Measurements from ENCODE around the gene RGP1. TPM values are rescaled to one million over a fixed set of nuclear protein-coding genes. Genes with fewer than 3 reads are reported as not detected.

RGP1 gene
- total RNA-seq, 2 experiments from 2014 or later: 17.1 to 17.3 TPM

DNA sequence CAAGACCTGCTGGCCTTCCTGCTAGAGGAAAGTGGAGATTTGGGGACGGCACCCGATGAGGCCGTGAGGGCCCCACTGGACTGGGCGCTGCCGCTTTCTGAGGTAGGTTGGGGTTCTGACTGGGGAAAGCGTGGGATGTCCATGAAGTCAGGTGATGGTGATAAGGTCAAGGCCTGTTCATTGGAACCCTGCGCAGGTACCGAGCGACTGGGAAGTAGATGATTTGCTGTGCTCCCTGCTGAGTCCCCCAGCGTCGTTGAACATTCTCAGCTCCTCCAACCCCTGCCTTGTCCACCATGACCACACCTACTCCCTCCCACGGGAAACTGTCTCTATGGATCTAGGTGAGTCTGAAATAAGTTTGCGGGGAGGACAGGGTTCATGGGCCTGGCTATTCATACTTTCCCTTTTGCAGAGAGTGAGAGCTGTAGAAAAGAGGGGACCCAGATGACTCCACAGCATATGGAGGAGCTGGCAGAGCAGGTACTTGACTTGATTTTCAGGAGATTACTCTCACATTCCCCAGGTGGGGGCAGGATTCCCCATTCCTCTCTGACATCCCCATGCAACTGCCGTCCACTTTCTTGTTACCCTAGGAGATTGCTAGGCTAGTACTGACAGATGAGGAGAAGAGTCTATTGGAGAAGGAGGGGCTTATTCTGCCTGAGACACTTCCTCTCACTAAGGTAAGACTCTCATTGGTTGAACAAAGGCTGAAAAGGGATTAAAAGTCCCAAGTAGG, 16.1 kb upstream of the RGP1 start:
- CTCF ChIA-PET: interaction anchor here (0.8 to 6.2 kb wide), 9 partner anchors 15 to 129 kb away, joined by 3 to 30 read pairs (median 3); partner anchors contain the start of genes CCDC107, GBA2, RGP1 and RMRP
- POLR2A ChIA-PET: interaction anchor here (0.6 to 3.1 kb wide), 6 partner anchors 8 to 75 kb away, joined by 3 to 27 read pairs (median 5); partner anchors contain the start of genes ARHGEF39, CCDC107, GBA2 and RGP1

DNA sequence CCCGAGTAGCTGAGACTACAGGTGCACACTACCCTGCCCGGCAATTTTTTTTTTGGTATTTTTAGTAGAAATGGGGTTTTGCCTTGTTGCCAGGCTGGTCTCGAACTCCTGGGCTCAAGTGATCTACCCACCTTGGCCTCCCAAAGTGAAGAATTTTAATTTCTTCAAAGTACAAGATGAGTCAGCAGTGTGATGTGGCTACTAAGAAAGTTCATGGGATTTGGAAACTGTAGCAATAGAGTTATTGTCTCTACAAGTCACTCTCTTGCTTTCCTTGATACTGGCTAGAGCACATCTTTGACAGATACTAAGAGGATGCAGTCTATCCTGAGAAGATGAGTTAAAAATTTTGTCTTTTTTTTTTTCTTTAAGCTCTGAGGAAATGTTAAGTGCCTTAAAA, 15.0 kb upstream of the RGP1 start:
- CTCF ChIA-PET: interaction anchor here (1.1 to 1.7 kb wide), 2 partner anchors 14 to 19 kb away, joined by 5 to 9 read pairs; partner anchors contain the start of genes GBA2, MSMP and RGP1

DNA sequence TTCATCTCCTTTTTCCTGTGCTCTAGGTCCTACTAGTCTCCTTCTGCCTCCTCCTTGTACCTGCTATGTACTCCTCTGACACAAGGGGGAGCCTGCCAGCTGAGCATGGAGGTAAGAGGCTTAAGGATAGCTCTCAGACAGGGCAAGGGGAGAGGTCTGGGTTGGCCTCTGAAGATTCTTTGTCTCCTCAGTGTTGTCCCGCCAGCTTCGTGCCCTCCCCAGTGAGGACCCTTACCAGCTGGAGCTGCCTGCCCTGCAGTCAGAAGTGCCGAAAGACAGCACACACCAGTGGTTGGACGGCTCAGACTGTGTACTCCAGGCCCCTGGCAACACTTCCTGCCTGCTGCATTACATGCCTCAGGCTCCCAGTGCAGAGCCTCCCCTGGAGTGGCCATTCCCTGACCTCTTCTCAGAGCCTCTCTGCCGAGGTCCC, 12.9 kb upstream of the RGP1 start:
- ChIA-PET POLR2A (no interaction called here), CTCF (interaction anchor here (0.7 to 1.5 kb wide), 10 partner anchors 10 to 168 kb away, joined by 3 to 8 read pairs (median 4); partner anchors contain the start of gene SPAG8)

More for the DNA sequence above, 15.0 kb upstream of the RGP1 start:
- POLR2A ChIA-PET: interaction anchor here (0.7 kb wide), 1 partner anchor 82 kb away, joined by 3 read pairs; no protein-coding TSS in a partner anchor

DNA sequence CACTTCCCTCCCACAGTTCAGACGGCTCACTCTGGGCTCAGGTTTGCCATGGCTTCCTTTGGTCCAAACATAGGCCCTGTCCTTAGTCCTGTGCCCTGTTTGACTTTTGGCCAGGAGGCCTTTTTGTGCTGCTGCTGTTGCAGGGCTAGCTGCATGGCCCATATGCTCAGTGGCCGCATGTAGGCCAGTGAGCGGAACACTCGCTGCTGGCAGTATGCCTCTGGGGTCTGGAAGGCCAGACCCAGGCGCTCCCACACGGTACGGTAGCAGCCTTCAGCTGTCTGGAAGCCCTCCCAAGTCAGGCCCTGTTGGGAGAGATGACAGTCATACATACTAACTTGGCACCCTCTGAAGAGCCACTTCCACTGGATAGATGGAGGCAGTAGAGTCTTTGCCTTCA, 11.9 kb upstream of the RGP1 start:
- POLR2A ChIA-PET: no interaction called here
- CTCF ChIA-PET: interaction anchor here (1.4 to 2.5 kb wide), 4 partner anchors 10 to 75 kb away, joined by 4 to 10 read pairs (median 6); partner anchors contain the start of gene SPAG8

DNA sequence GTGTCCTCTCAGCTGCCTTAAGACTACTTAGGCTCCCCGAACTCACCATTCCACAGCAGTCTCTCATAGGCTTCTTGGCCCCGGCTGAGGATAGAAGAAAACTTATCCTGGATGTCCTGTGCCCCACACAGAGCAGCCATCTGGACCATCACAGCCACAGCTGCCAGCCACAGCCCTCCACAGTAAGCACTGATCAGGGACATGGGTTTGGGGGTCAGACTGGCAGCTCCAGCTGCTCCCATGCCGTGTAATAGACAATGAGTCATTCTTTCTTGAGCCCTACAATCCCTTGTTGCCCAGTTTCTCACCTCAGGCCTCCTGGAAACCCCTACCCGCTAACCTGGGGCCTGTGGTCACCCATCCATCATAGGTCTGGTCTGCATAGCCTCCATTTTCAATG, 10.9 kb upstream of the RGP1 start:
- POLR2A ChIA-PET: no interaction called here
- CTCF ChIA-PET: interaction anchor here (1.2 to 2.5 kb wide), 2 partner anchors 9 to 18 kb away, joined by 4 to 10 read pairs; no protein-coding TSS in a partner anchor

DNA sequence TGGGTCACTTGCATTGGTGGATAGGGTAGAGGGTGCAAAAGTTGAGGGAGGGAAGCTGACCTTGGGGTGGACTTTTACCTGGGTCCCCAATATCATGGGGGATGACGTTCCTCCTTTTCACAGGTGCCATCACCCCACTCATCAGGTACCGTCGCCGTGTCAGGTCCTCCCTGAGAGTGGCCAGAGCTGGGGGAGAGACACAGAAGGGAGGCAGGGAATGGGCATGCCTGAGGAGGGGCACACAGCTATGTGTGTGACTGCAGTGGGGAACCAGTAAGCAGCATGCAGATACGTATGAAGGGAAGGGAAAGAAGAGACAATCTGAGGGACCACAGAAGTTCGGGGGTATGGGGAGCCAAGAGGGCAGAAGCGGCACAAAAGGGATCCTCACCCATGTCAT, 10.2 kb upstream of the RGP1 start:
- POLR2A ChIA-PET: interaction anchor here (0.6 kb wide), 1 partner anchor 11 kb away, joined by 3 read pairs; no protein-coding TSS in a partner anchor

DNA sequence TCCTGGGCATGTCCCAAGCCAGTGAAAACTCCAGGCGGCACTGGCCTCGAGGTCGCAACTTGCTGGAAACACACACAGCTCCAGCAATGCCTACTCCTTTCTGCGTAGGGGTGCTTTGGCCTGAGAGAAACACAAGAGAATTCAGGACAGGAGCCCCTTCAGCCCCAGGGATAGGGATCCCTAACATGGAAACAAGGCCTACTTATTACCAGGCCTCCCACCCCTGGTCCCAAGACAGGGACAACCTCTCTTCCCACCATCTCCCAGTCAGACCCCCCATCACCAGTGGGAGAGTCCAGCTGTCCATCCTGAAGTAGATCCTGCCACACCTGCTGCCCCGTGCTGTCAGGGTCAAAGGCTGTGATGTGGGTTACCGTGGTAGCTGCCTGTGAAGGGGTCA, 8.8 kb upstream of the RGP1 start:
- CTCF ChIA-PET: interaction anchor here (1.3 to 1.4 kb wide), 2 partner anchors 9 to 76 kb away, joined by 3 to 4 read pairs; partner anchors contain the start of gene RGP1
- POLR2A ChIA-PET: no interaction called here

More for the DNA sequence above, 10.2 kb upstream of the RGP1 start:
- CTCF ChIA-PET: interaction anchor here (0.6 to 2.5 kb wide), 4 partner anchors 8 to 168 kb away, joined by 3 to 10 read pairs (median 4); partner anchors contain the start of gene RGP1

DNA sequence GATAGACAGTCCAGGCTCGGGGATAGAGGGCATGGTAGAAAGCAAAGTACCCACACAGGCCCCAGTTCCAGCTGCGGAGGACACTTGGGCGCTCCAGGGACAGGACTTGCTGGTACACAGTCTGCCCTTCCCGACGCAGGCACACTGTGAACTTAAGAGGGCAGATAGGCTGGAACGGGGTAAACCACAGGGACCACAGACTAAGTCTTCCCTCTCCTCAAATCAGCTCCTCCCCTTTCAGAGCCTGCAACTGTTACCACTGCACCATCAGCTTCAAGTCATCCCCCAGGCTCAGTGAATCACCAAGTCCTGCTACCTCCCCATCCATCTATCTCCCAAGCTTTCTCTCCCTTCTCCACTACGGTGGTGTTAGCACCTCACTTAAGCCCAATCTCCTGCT, 7.3 kb upstream of the RGP1 start:
- POLR2A ChIA-PET: interaction anchor here (1.0 kb wide), 1 partner anchor 10 kb away, joined by 3 read pairs; the partner anchor contains the start of genes CREB3 and TLN1
- CTCF ChIA-PET: interaction anchor here (0.6 kb wide), 1 partner anchor 297 kb away, joined by 4 read pairs; no protein-coding TSS in a partner anchor

DNA sequence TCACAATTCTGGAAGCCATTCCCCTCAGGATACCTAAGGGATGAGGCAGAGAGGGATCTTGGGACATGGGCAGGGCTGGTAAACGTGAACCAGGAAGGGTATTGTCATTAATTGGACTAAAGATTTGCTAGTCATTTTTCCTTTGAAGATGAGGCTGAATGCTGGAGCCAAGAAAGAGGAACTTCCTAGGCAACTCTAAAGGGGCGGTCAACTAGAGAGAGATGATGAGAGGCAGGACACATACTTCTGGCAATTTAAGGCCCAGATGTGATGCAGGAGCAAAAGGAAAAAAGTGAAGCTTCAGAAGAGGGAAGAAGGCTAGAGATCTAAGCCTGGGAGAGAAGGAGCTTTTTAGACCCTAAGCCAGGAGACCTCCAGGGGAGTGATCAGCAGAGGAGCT, 5.6 kb upstream of the RGP1 start:
- ChIA-PET CTCF (interaction anchor here (0.8 to 1.6 kb wide), 2 partner anchors 13 kb away, joined by 3 read pairs; no protein-coding TSS in a partner anchor), POLR2A (no interaction called here)

DNA sequence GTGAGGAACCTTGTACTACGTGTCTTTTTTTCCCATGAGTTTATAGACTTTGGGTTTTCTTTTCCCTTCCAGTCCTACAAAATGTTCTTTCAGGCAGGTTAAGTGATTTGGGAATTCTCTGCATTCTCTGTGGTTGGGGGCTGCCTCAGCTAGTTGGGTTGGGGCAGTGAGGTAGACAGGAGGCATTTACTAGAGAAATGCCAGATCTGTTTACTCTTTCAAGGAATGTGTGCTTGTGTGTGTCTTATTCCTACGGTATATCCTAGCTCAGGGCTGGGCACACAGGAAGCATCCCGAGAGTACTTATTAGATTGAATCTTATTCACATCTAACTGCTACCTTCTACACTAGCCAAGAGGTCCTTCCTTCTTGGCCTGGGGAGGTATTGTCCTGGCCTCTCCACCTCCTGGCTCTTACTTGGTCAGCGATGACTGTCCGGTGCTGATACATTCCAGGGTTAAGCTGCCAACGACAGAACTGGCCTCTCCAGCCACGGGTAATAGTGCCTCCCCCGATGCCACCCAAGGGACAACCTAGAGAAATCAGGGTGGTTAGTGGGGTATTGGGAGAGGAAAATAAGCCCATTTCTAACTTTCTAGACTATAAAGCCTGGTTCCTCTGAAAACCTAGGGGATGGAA, 5.1 kb upstream of the RGP1 start:
- ChIA-PET CTCF (interaction anchor here (0.8 kb wide), 1 partner anchor 13 kb away, joined by 3 read pairs; no protein-coding TSS in a partner anchor), POLR2A (no interaction called here)

DNA sequence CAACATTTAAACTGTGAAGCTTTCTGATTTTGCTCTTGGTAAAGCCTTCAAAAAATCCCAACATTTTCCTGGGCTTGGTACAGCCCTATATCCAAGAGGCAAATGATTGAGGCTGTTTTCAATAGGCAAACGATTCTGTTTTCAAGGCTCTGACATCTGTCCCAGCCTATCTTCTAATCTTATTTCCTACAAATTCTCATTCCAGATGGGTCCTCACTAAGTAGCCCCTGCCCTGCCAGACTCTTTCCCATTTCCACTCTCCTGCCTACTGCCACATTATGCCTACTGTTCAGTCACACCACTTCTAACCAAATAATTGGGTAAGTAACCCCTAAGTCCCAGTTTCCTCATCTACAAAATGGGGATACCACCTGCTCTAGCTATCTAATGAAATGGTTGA, 3.5 kb upstream of the RGP1 start:
- CTCF ChIA-PET: interaction anchor here (1.0 to 2.6 kb wide), 4 partner anchors 7 to 18 kb away, joined by 3 to 10 read pairs (median 4); no protein-coding TSS in a partner anchor
- POLR2A ChIA-PET: interaction anchor here (0.7 to 1.0 kb wide), 2 partner anchors 17 to 45 kb away, joined by 3 to 4 read pairs; no protein-coding TSS in a partner anchor

DNA sequence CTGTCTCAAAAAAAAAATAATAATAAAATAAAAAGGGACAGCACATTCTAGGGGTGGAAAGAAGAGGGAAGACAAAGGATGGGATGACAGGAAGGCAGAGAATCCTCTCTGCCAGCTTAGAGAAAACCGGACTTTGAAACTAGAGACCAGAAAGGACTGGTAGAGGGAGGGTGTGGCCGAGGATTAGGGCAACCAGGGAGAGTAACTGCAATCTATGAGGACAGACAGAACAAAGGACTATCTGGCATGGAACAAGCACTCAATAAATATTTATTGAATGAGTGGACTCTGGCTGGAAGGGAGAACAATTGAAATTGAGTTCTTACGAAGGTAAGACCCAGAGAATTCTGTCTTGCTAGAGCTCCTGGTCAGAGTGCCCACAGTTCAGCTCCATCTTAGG, 2.5 kb upstream of the RGP1 start:
- CTCF ChIA-PET: interaction anchor here (1.1 to 2.6 kb wide), 3 partner anchors 8 to 16 kb away, joined by 4 to 10 read pairs (median 4); no protein-coding TSS in a partner anchor
- POLR2A ChIA-PET: interaction anchor here (1.0 kb wide), 1 partner anchor 46 kb away, joined by 3 read pairs; no protein-coding TSS in a partner anchor

DNA sequence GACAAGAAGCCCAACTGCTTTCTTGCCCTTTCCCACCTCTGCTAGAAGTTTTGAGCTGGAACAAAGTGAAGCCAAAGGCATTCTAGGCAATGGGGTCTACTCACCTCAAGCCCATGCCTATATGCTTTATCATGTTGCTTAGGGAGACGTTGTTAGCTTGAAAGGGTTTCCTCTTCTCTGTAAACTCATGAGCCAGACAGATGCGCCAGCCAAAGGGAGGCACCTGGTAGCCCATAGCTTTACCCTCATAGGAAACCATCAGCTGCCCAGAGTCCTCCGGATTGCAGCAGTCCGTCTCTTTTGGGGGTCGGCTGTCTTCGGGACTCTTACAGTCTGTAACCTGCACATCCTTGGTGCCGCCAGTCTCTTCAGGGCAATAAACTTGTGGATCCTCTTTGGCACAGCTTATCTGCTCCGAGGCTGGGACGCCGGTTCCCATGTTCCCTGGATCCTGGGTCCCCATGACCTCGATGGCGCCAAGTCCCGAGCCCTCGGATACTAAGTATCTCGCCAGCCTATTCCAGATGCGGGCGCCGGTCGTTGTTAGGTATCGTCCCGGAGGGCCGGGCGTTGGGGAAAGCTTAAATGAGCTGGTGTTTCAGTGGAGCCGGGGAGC, 737 bp upstream of the RGP1 start:
- ChIA-PET POLR2A (interaction anchor here (0.5 to 3.0 kb wide), 5 partner anchors 16 to 1415 kb away, joined by 3 to 27 read pairs (median 5); partner anchors contain the start of genes CCDC107, CREB3, RMRP and TLN1), CTCF (interaction anchor here (1.2 to 3.2 kb wide), 5 partner anchors 8 to 52 kb away, joined by 3 to 15 read pairs (median 9); partner anchors contain the start of genes CREB3 and TLN1)

DNA sequence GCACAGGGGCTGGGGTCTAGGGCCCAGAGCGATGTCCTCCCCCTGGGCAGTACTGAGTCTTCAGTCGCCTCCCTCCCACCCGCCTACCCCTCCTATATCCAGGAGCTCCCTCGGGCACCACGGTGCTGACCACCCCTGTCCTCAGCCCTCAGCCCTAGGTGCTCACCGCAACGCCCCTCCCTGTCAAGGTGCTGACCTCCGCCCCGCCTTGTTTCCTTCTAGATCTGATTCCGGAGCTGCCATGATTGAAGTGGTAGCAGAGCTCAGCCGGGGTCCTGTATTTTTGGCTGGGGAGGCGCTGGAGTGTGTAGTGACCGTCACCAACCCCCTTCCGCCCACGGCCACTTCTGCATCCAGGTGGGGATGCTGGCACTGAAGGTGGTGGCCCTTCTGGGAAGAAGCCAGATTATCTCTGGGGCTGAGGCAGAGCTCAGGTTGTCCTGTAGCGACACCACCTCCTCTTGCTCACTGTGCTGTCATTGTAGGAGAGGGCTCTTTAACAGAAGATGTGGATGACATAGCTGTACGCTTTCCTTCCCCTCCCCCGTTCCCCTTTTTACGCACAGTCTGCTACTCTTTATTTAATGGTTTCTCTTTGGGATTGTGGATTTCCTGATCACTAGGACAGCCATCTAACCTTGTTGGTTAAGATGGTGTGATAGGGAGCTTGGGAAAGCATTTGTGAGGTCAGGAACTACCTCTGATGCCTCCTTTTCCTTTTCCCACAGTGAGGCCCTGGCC, 598 bp downstream of the RGP1 start:
- ChIA-PET POLR2A (interaction anchor here (0.6 to 3.0 kb wide), 4 partner anchors 18 to 92 kb away, joined by 3 to 27 read pairs (median 4); partner anchors contain the start of genes CCDC107, CREB3, RMRP and TLN1), CTCF (interaction anchor here (0.6 to 3.2 kb wide), 5 partner anchors 10 to 53 kb away, joined by 3 to 15 read pairs (median 4); partner anchors contain the start of genes CREB3 and TLN1)

DNA sequence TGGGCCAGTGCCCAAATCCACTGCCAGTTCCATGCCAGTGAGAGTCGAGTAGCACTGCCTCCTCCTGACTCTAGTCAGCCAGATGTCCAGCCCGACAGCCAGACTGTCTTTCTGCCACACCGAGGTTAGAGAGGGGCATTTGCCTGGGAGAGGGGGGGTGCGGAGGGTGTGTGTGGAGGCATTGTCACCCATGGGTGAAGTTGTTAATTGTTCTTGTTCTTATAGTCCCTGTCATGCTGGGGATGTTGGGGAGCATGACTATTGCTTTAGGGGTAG, 1.1 kb downstream of the RGP1 start:
- POLR2A ChIA-PET: interaction anchor here (1.6 to 3.0 kb wide), 2 partner anchors 18 to 92 kb away, joined by 5 to 27 read pairs; partner anchors contain the start of genes CCDC107, CREB3, RMRP and TLN1
- CTCF ChIA-PET: interaction anchor here (0.6 to 1.8 kb wide), 3 partner anchors 21 to 54 kb away, joined by 3 to 5 read pairs (median 3); no protein-coding TSS in a partner anchor

DNA sequence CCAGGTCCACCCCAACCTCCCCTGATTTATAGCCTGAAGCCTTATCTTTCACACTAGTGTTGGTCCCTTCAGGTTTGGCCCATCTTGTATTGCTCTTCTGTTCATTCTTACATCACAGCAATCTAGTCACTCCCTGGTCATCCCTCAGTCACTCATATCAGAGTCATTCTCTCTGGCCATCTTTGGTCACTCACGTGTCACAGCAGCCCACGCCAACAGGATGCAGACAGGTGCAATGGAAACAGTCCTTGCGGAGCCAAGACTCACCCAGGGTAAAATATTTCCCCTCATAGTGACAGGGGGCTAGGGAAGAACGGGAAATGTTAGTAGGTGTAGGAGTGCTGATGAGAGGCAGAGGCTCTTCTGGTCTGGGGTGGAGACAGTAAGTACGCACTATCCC, 4.4 kb downstream of the RGP1 start:
- CTCF ChIA-PET: interaction anchor here (1.5 kb wide), 1 partner anchor 19 kb away, joined by 5 read pairs; no protein-coding TSS in a partner anchor
- POLR2A ChIA-PET: interaction anchor here (0.6 kb wide), 1 partner anchor 283 kb away, joined by 4 read pairs; the partner anchor contains the start of gene RECK

DNA sequence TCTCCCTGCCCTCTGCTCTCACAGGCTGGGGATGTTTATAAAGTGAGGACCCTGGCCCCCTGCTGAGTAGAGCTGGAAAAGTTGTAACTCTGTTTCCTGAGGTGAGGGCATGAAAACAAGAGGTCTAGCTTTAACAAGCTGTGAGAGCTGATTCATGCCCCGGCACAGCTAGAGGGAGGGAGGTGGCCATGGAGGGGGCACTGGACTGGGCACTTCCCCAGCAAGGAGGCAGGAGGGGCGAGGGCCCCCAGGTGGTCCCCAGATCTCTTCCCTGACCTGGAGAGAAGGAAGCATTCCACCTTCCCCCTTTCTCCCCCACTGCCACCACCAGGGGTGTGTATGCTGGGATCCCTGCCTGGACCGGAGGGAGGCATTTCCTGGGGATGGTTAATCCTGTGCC, 5.2 kb downstream of the RGP1 start, which contains the start of gene MSMP:
TSS of gene MSMP (minus strand) at position 13 of the 400 bp plus-strand sequence. CDS start 147 bp downstream, outside the sequence.
- POLR2A ChIA-PET: interaction anchor here (0.6 kb wide), 1 partner anchor 19 kb away, joined by 3 read pairs; no protein-coding TSS in a partner anchor
- CTCF ChIA-PET: interaction anchor here (1.5 kb wide), 1 partner anchor 19 kb away, joined by 5 read pairs; no protein-coding TSS in a partner anchor
